DMS53 (cell line): ENCODE data around the gene FRK.

Experiments used
- DNase-seq: peaks from one replicate; lab custom pipeline; 2025; lab: John Stamatoyannopoulos, UW

FRK gene, protein sequence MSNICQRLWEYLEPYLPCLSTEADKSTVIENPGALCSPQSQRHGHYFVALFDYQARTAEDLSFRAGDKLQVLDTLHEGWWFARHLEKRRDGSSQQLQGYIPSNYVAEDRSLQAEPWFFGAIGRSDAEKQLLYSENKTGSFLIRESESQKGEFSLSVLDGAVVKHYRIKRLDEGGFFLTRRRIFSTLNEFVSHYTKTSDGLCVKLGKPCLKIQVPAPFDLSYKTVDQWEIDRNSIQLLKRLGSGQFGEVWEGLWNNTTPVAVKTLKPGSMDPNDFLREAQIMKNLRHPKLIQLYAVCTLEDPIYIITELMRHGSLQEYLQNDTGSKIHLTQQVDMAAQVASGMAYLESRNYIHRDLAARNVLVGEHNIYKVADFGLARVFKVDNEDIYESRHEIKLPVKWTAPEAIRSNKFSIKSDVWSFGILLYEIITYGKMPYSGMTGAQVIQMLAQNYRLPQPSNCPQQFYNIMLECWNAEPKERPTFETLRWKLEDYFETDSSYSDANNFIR

GRCh38 chr6:116060572-116061283 lies at the start of gene FRK:
Gene FRK, minus strand, starts transcription at chr6:116060891. Its CDS starts 580 bp downstream, at chr6:116060311.
- DNase-seq = peak; percentile 89

GRCh38 chr6:116108836-116109235 lies 48.1 kb upstream of the FRK start:
- DNase-seq = peak; percentile 44

GRCh38 chr6:116106146-116106545 lies 45.5 kb upstream of the FRK start:
- no peak for DNase-seq

DNA sequence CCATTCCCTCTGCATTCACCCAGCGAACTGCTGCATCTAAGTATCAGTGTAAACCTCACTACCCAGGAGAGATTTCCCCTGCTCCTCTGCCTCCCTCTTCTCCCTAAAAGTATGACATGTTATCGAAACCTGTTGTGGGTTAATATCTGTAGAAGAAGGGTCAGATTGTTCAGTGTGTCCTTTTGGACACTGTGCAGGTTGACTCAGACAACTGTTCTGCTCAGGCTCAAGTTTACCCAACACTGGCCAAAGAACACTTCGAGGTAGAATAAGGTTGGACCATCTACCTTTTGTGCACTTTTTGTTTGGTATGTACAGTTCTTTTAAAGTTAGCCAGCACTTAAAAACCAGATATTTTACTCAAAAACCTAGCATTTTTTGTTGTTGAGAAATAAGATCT lies 44.6 kb upstream of the FRK start:
- no peak for DNase-seq

GRCh38 chr6:116104636-116105035 lies 43.9 kb upstream of the FRK start:
- no peak for DNase-seq

GRCh38 chr6:116102873-116103272 lies 42.2 kb upstream of the FRK start:
- DNase-seq = no peak

DNA sequence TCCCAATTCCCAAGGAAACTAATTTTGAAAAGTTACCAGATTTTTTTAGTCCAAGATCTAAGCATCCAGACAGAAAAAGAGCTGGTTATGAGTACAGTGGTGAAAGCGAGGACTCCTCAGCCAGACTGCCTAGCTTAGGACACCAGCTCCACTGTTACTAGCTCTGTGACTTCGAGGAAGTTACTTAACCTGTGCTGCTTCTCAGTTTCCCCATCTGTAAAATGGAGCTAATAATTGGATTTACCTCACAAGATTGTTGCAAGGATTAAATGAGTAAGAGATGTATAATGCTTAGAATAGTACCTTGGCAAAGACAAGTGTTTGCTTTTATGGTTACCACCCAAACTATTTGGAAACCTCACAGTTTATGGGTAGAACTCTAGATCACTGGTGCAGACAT lies 41.1 kb upstream of the FRK start:
- DNase-seq = no peak

DNA sequence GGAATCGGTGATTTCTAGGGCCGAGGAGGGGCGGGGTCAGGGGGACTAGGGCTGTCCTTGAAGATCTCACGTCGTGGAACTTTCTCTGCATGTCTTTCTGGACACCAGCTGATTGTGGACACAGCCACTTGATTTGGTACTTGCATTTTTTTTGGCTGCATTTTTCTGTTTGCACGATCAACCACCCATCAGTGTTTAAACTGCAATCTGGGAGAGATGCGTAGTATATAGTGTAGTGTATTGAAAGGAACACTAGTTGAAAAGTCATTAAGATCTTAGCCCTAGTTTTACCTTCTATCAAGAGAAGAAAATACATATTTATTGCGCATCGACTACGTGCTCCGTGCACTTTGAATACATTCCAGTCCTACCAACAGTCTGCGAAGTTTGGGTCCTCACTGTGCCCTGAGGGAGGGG lies 40.6 kb upstream of the FRK start:
- DNase-seq = no peak

GRCh38 chr6:116100419-116101301 lies 40.0 kb upstream of the FRK start, which contains the start of gene NT5DC1:
Gene NT5DC1, plus strand, starts transcription at chr6:116100853. Its CDS starts 78 bp downstream, at chr6:116100931.
- DNase-seq = peak; percentile 92

DNA sequence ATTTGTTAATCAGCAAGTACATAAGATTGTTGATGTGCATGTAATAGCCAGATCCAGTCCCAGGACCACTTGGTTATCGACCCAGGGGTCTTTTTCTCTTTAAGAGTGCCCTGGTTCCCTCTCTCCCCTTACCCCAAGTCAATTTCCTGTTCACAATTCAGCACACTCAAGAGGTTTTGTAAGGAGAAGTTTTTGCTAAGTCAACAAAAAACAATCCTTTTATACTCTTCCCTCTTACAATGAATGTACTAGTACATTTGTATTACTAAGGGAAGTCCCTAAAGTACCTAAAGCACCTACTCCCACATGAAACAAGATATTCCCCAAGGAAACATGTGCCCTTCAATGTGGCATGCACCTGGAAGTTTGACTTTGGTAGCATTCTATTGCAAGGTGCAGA lies 38.3 kb upstream of the FRK start:
- peak; percentile 11 for DNase-seq

GRCh38 chr6:116096979-116097816 lies 36.5 kb upstream of the FRK start:
- peak; percentile 50 for DNase-seq

- peak; percentile 7 for DNase-seq
Observed at GRCh38 chr6:116096048-116096759, 35.5 kb upstream of the FRK start.

DNA sequence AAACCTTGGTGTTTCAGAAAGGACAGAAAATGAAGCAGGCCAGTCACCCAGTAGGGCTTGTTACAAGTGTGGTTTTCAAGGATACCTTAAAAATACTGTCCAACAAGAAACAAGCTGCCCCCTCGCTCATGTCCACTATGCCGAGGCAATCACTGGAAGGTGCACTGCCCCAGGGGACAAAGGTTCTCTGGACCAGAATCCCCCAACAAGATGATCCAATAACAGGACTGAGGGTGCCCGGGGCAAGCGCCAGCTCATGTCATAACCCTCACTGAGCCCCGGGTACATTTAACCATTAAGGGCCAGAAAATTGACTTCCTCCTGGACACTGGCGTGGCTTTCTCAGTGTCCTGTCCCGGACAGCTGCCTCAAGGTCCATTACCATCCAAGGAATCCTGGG lies 33.4 kb upstream of the FRK start:
- no peak for DNase-seq

DNA sequence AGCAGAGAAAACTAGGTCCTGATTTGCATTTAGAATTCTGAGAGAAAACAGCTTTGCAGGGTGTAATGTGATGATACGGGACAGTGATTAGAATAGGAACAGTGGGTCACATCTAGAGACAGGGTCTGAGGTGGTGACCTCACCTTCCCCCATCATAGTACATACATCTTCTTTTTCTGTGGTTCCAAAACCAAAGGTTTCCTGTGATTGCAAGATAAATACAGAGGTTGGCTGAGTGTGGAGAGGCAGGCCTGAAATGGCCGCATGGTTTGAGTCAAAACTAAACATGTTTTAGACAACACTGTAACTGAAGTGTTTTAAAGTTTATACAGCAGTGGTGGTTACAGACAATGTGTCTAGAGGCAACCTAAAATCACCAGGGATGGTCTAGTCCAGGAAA lies 29.6 kb upstream of the FRK start:
- no peak for DNase-seq

- DNase-seq = no peak
Observed at GRCh38 chr6:116088946-116089345, 28.3 kb upstream of the FRK start.

GRCh38 chr6:116087437-116088027 lies 26.8 kb upstream of the FRK start:
- no peak for DNase-seq

GRCh38 chr6:116084284-116084683 lies 23.6 kb upstream of the FRK start:
- no peak for DNase-seq

DNA sequence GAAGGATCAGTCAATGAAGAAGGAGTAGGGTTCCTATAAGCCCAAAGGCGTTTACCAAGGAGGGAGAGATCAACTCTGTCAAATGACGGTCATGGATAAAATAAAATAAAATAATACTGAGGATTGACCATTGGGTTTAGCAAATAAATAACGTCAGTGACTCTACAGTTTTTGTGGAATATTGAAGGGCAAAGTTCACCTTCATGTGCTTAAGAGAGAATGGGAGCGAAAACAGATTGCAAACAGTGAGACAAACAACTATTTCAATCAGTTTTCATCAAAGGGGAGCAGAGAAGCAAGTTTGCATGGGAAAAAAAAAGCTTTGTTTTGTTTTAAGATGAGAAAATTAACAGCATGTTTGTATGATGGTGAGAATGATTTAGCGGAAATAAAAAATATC lies 22.4 kb upstream of the FRK start:
- DNase-seq = no peak

DNA sequence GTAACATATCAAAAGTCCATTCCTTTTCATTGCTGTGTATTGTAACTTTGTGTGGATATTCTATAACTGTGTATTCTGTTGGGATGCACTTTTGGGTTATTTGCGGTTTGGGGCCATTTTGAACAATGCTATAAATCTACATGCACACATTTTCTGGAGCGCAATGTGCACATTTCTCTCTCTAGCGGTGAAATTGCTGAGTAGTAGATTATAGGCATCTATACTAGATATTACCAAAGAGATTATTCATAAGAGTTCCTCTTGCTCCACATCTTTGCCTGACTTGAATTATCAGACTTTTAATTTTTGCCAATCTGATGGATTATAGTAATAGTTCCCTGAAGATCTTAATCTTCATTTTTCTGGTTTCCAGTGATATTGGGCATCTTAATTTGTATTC lies 18.3 kb upstream of the FRK start:
- no peak for DNase-seq

DNA sequence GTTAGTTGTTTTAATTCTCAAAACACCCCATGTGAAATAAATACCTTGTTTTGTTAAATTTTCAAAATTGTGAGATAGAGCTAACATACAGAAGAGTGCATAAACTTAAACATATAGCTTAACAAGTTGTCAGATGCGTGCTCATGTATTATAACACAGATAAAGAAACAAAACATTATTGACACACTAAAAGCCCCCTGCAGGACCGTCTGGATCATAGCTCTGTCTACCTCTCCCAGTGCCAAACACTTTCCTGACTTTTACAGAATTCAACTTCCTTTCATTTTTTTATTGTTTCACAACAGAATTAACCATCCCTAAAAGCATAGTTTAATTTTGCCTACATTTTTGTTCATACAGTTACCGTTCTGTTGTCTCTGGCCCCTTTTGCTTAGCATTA lies 17.8 kb upstream of the FRK start:
- no peak for DNase-seq
